ENCODE data around the gene CNNM1. TPM values are rescaled to one million over a fixed set of nuclear protein-coding genes. Genes with fewer than 3 reads are reported as not detected.

Gene CNNM1
- total and polyA plus RNA-seq, 8 donors: under 0.01 to 0.87 (median 0.31) TPM; not detected in 1

- no peak overlapping the region for H3K4me3 ChIP-seq
- no peak for TF ChIP-seq POLR2A (IDR thresholded peaks at IDR 0.05)
- TF ChIP-seq POLR2AphosphoS5 (IDR thresholded peaks at IDR 0.05): no peak
- TF ChIP-seq CTCF (IDR thresholded peaks at IDR 0.05): no peak
- no peak for TF ChIP-seq EP300 (IDR thresholded peaks at IDR 0.05)
- peaks cover 0 to 13% (median 3%) of the 10 kb centered on the region in 4 donors for H3K36me3 ChIP-seq
- no peaks in the 10 kb centered on the region for H3K9me3 ChIP-seq
- no peak for DNase-seq
- 71 to 83% (median 77%) methylated on average over 2 of the region's 2 CpGs for WGBS, 5 donors
- no peak overlapping the region for H3K27ac ChIP-seq
- H3K4me1 ChIP-seq: peaks cover 0 to 7% (median 0%) of the 10 kb centered on the region in 4 donors
- intact Hi-C loops (cut with DNase I; ENCODE audit: low total_unique reads): no loop called here
- H3K27me3 ChIP-seq: no peaks in the 10 kb centered on the region
These were observed 37.5 kb downstream of the CNNM1 start for GRCh38 chr10:99366666-99367065.

DNA sequence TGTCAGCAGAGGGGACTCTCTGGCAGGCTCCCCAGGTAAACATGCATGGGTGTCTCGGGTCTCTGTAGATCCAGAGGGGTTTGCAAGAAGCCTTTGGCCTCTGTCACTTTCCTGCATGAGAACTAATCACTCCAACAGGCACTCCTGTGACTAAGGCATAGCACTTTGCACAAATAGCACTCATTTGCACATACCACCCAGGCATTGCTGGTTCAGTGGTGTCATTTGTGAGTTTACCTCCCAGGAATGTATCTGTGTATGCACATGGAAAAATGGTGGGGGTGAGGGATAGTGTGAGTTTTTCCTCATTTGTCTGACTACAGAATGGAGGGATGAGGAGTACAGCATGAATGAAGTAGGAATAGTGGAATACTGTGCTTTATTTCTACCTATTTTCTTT is 39.5 kb downstream of the CNNM1 start:
- no peaks in the 10 kb centered on the region for H3K27me3 ChIP-seq
- no peak overlapping the region for H3K4me3 ChIP-seq
- H3K36me3 ChIP-seq: no peaks in the 10 kb centered on the region
- no peak for DNase-seq
- peaks cover 0 to 7% (median 0%) of the 10 kb centered on the region in 4 donors for H3K4me1 ChIP-seq
- no peak overlapping the region for H3K27ac ChIP-seq
- intact Hi-C loops (cut with DNase I; ENCODE audit: low total_unique reads): no loop called here
- WGBS, 5 donors: 15 to 60% (median 44%) methylated on average over 1 of the region's 1 CpG
- no peaks in the 10 kb centered on the region for H3K9me3 ChIP-seq
- no peak for TF ChIP-seq CTCF (IDR thresholded peaks at IDR 0.05)
- TF ChIP-seq POLR2A (IDR thresholded peaks at IDR 0.05): no peak
- TF ChIP-seq POLR2AphosphoS5 (IDR thresholded peaks at IDR 0.05): no peak
- TF ChIP-seq EP300 (IDR thresholded peaks at IDR 0.05): no peak

DNA sequence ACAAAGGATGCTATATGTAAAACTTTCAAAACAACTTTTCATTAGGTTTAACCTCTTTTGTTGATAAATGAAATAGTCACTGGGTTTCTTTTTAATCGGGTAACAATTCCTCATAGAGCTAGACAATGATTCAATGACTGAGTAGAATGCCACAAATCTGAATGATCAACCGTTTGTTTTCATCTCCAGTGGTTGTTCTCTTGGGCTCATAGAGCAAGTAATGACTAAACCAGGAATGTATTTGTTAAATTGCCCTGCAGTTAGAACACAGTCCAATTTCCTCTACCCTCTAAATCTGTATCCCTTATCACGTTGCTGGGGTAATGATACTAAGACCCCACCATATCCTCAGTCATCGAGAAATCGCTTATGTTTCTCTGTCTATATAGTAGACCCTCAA is 40.0 kb downstream of the CNNM1 start:
- Histone ChIP-seq H3K4me1 (peaks cover 0 to 7% (median 0%) of the 10 kb centered on the region in 4 donors), H3K4me3 (no peak overlapping the region), H3K27me3 (no peaks in the 10 kb centered on the region), H3K27ac (no peak overlapping the region), H3K9me3 (no peaks in the 10 kb centered on the region), H3K36me3 (no peaks in the 10 kb centered on the region)
- no peak for TF ChIP-seq EP300 (IDR thresholded peaks at IDR 0.05)
- TF ChIP-seq POLR2AphosphoS5 (IDR thresholded peaks at IDR 0.05): no peak
- TF ChIP-seq CTCF (IDR thresholded peaks at IDR 0.05): no peak
- intact Hi-C loops (cut with DNase I; ENCODE audit: low total_unique reads): no loop called here
- DNase-seq: no peak
- 79 to 87% (median 83%) methylated on average over 5 of the region's 5 CpGs for WGBS, 5 donors

- TF ChIP-seq EP300 (IDR thresholded peaks at IDR 0.05) (no peak), POLR2AphosphoS5 (IDR thresholded peaks at IDR 0.05) (no peak), CTCF (IDR thresholded peaks at IDR 0.05) (no peak), POLR2A (IDR thresholded peaks at IDR 0.05) (no peak)
- intact Hi-C loops (cut with DNase I; ENCODE audit: low total_unique reads): no loop called here
- Histone ChIP-seq H3K4me3 (no peak overlapping the region), H3K36me3 (no peaks in the 10 kb centered on the region), H3K4me1 (peaks cover 0 to 7% (median 0%) of the 10 kb centered on the region in 4 donors), H3K27me3 (no peaks in the 10 kb centered on the region), H3K9me3 (no peaks in the 10 kb centered on the region), H3K27ac (no peak overlapping the region)
- DNase-seq: no peak
- 77 to 87% (median 80%) methylated on average over 3 of the region's 3 CpGs for WGBS, 5 donors
These were observed 40.4 kb downstream of the CNNM1 start for GRCh38 chr10:99369551-99369950.
